HEK293 (cell line): ENCODE data around the gene PSD2.

ENCODE experiments used
- CTCF ChIA-PET: fragments of 350-600 bp; formaldehyde crosslinking; extraction: SDS; loops from one replicate; lab custom pipeline; 2021; ENCODE audit warnings: antibody characterized with exemption; lab: Yijun Ruan, JAX
- POLR2A ChIA-PET: fragments of 300-600 bp; formaldehyde crosslinking; extraction: SDS; loops from one replicate; lab custom pipeline; 2020; ENCODE audit warnings: antibody characterized with exemption, inconsistent platforms; lab: Yijun Ruan, JAX
- H3K27ac ChIP-seq: fragments of 200-500 bp; sonication (Bioruptor generic); 2 replicates; pipeline ENCODE4 v1.5.1; 2014; ENCODE audit warnings: low read depth, low read length, control low read depth, inconsistent platforms; ENCODE audit errors: extremely low read depth
- H3K36me3 ChIP-seq, 2 experiments: fragments of 200-500 bp in 1 of 2; sonication (Bioruptor generic) in 1 of 2; 1 replicate in 1 of 2; 2 replicates in 1 of 2; pipeline ENCODE4 v1.5.1; 2014 to 2017; ENCODE audit warnings: inconsistent platforms in 2 of 2, low read length in 2 of 2; ENCODE audit not compliant: control insufficient read depth in 2 of 2, insufficient read depth in 1 of 2
- H3K4me1 ChIP-seq: fragments of 200-500 bp; sonication (Bioruptor generic); 2 replicates; pipeline ENCODE4 v1.5.1; 2014; ENCODE audit warnings: mild to moderate bottlenecking, low read length, inconsistent platforms; ENCODE audit not compliant: control insufficient read depth, insufficient read depth
- H3K4me3 ChIP-seq: 2 replicates; pipeline ENCODE4 v1.5.1; 2011; ENCODE audit warnings: low read depth, mild to moderate bottlenecking, control low read depth, low read length, moderate library complexity
- H3K9me3 ChIP-seq: fragments of 200-500 bp; sonication (Bioruptor generic); 2 replicates; pipeline ENCODE4 v1.5.1; 2014; ENCODE audit warnings: low read depth, low read length, inconsistent platforms; ENCODE audit not compliant: control insufficient read depth, insufficient read depth
- GLIS2 ChIP-seq: fragments of 450-650 bp; formaldehyde crosslinking; IDR thresholded peaks from 2 replicates; pipeline ENCODE4 v1.5.1; 2016; ENCODE audit warnings: missing biosample characterization, missing genetic modification characterization
- HOXC10 ChIP-seq: sonication (generic); formaldehyde crosslinking; IDR thresholded peaks from 2 replicates; pipeline ENCODE4 v1.8.1; 2023; ENCODE audit warnings: mild to moderate bottlenecking, missing genetic modification reagents
- IKZF3 ChIP-seq: fragments of 450-650 bp; IDR thresholded peaks from 2 replicates; pipeline ENCODE4 v1.5.0; 2018; ENCODE audit warnings: missing biosample characterization, mild to moderate bottlenecking, missing genetic modification characterization, moderate library complexity
- KLF1 ChIP-seq: fragments of 450-650 bp; formaldehyde crosslinking; IDR thresholded peaks from 2 replicates; pipeline ENCODE4 v1.5.1; 2016; ENCODE audit warnings: missing biosample characterization, missing genetic modification characterization
- KLF16 ChIP-seq: fragments of 450-650 bp; formaldehyde crosslinking; IDR thresholded peaks from 2 replicates; pipeline ENCODE4 v1.5.1; 2017; ENCODE audit warnings: missing biosample characterization, missing genetic modification characterization
- KLF8 ChIP-seq: fragments of 450-650 bp; formaldehyde crosslinking; IDR thresholded peaks from 2 replicates; pipeline ENCODE4 v1.5.1; 2016; ENCODE audit warnings: missing biosample characterization, missing genetic modification characterization
- MEIS1 ChIP-seq: sonication (generic); formaldehyde crosslinking; IDR thresholded peaks from 2 replicates; pipeline ENCODE4 v1.8.1; 2022; ENCODE audit warnings: missing genetic modification reagents, mild to moderate bottlenecking, borderline replicate concordance
- PATZ1 ChIP-seq: fragments of 450-650 bp; formaldehyde crosslinking; IDR thresholded peaks from 2 replicates; pipeline ENCODE4 v1.5.1; 2016; ENCODE audit warnings: missing biosample characterization, missing genetic modification characterization
- PRDM1 ChIP-seq: fragments of 450-650 bp; formaldehyde crosslinking; IDR thresholded peaks from 2 replicates; pipeline ENCODE4; 2016; ENCODE audit warnings: missing biosample characterization, missing genetic modification characterization
- SP3 ChIP-seq: fragments of 450-650 bp; formaldehyde crosslinking; IDR thresholded peaks from 2 replicates; pipeline ENCODE4 v1.5.1; 2016; ENCODE audit warnings: missing biosample characterization, missing genetic modification characterization
- WT1 ChIP-seq: fragments of 450-650 bp; formaldehyde crosslinking; IDR thresholded peaks from 2 replicates; pipeline ENCODE4 v1.5.1; 2016; ENCODE audit warnings: missing biosample characterization, missing genetic modification characterization
- YY1 ChIP-seq: fragments of 450-650 bp; formaldehyde crosslinking; IDR thresholded peaks from 2 replicates; pipeline ENCODE4 v1.5.1; 2018; ENCODE audit warnings: missing biosample characterization, missing genetic modification characterization
- ZFHX2 ChIP-seq: fragments of 450-650 bp; formaldehyde crosslinking; conservative IDR thresholded peaks from 2 replicates; pipeline ENCODE4 v1.5.1; 2016; ENCODE audit warnings: missing biosample characterization, missing genetic modification characterization
- ZNF132 ChIP-seq: fragments of 450-650 bp; formaldehyde crosslinking; IDR thresholded peaks from 2 replicates; pipeline ENCODE4 v1.5.1; 2017; ENCODE audit warnings: missing biosample characterization, missing genetic modification characterization, borderline replicate concordance
- ZNF157 ChIP-seq: fragments of 450-650 bp; formaldehyde crosslinking; IDR thresholded peaks from 2 replicates; pipeline ENCODE4 v1.5.1; 2016; ENCODE audit warnings: missing biosample characterization, missing genetic modification characterization
- ZNF169 ChIP-seq: fragments of 450-650 bp; formaldehyde crosslinking; IDR thresholded peaks from 2 replicates; pipeline ENCODE4 v1.5.1; 2016; ENCODE audit warnings: missing biosample characterization, missing genetic modification characterization
- ZNF24 ChIP-seq: fragments of 450-650 bp; formaldehyde crosslinking; IDR thresholded peaks from 2 replicates; pipeline ENCODE4 v1.5.1; 2016; ENCODE audit warnings: missing biosample characterization, missing genetic modification characterization
- ZNF350 ChIP-seq: fragments of 450-650 bp; formaldehyde crosslinking; IDR thresholded peaks from 2 replicates; pipeline ENCODE4 v1.5.0; 2017; ENCODE audit warnings: missing biosample characterization, mild to moderate bottlenecking, missing genetic modification characterization
- ZNF514 ChIP-seq: fragments of 450-650 bp; formaldehyde crosslinking; IDR thresholded peaks from 2 replicates; pipeline ENCODE4 v1.5.1; 2016; ENCODE audit warnings: missing biosample characterization, missing genetic modification characterization
- ZNF549 ChIP-seq: fragments of 450-650 bp; IDR thresholded peaks from 2 replicates; pipeline ENCODE4 v1.5.1; 2018; ENCODE audit warnings: missing biosample characterization, missing genetic modification characterization, mild to moderate bottlenecking, inconsistent platforms, moderate library complexity
- ZNF623 ChIP-seq: fragments of 450-650 bp; formaldehyde crosslinking; IDR thresholded peaks from 2 replicates; pipeline ENCODE4 v1.5.1; 2016; ENCODE audit warnings: missing biosample characterization, missing genetic modification characterization
- ZNF629 ChIP-seq: fragments of 450-650 bp; formaldehyde crosslinking; IDR thresholded peaks from 2 replicates; pipeline ENCODE4 v1.5.1; 2017; ENCODE audit warnings: missing biosample characterization, missing genetic modification characterization
- ZNF768 ChIP-seq: fragments of 450-650 bp; formaldehyde crosslinking; IDR thresholded peaks from 2 replicates; pipeline ENCODE4 v1.5.1; 2018; ENCODE audit warnings: missing biosample characterization, mild to moderate bottlenecking, missing genetic modification characterization
- ZNF777 ChIP-seq: fragments of 450-650 bp; formaldehyde crosslinking; IDR thresholded peaks from 2 replicates; pipeline ENCODE4 v1.5.1; 2017; ENCODE audit warnings: missing biosample characterization, missing genetic modification characterization, borderline replicate concordance
- ZNF830 ChIP-seq: fragments of 450-650 bp; IDR thresholded peaks from 2 replicates; pipeline ENCODE4 v1.5.0; 2018; ENCODE audit warnings: missing biosample characterization, missing genetic modification characterization, low read depth, mild to moderate bottlenecking, moderate library complexity
- ZNF837 ChIP-seq: fragments of 450-650 bp; formaldehyde crosslinking; IDR thresholded peaks from 2 replicates; pipeline ENCODE4 v1.5.1; 2016; ENCODE audit warnings: missing biosample characterization, missing genetic modification characterization
- TF ChIP-seq, protein P1 (sequence below): fragments of 450-650 bp; formaldehyde crosslinking; IDR thresholded peaks from 2 replicates; pipeline ENCODE4 v1.5.1; 2016; ENCODE audit warnings: missing biosample characterization, missing genetic modification characterization
- TF ChIP-seq, protein P2 (sequence below): fragments of 450-650 bp; formaldehyde crosslinking; IDR thresholded peaks from 2 replicates; pipeline ENCODE4 v1.5.1; 2016; ENCODE audit warnings: missing biosample characterization, missing genetic modification characterization
- TF ChIP-seq, protein P3 (sequence below): fragments of 450-650 bp; formaldehyde crosslinking; optimal IDR thresholded peaks from 2 replicates; pipeline ENCODE3; 2016; ENCODE audit warnings: missing biosample characterization, mild to moderate bottlenecking, missing genetic modification characterization
- TF ChIP-seq, protein P4 (sequence below): fragments of 450-650 bp; IDR thresholded peaks from 2 replicates; pipeline ENCODE4 v1.5.1; 2018; ENCODE audit warnings: missing biosample characterization, missing genetic modification characterization

PSD2 gene

GRCh38 chr5:139795074-139796001, at the start of gene PSD2:
Gene PSD2, plus strand, starts transcription at chr5:139795808. Its CDS starts 13,633 bp downstream, at chr5:139809441.
- peak within 1 kb of the TSS; percentile 25 for H3K4me3 ChIP-seq
- no peak within 1 kb of the TSS for H3K27ac ChIP-seq
- no peaks in the 10 kb centered on the region for H3K4me1 ChIP-seq
- CTCF ChIA-PET: interaction anchor here (0.6 to 4.9 kb wide), 7 partner anchors 8 to 569 kb away, joined by 3 to 43 read pairs (median 4); no protein-coding TSS in a partner anchor
- no peaks in the 10 kb centered on the region for H3K9me3 ChIP-seq
- no peaks in the 10 kb centered on the region for H3K36me3 ChIP-seq
- POLR2A ChIA-PET: no interaction called here
- no peak for TF ChIP-seq ZNF350
- TF ChIP-seq ZNF623 (tag by site-specific recombination): no peak
- peak; percentile 38 for TF ChIP-seq SP3 (tag by site-specific recombination)
- TF ChIP-seq ZNF132: no peak
- TF ChIP-seq, protein P1, sequence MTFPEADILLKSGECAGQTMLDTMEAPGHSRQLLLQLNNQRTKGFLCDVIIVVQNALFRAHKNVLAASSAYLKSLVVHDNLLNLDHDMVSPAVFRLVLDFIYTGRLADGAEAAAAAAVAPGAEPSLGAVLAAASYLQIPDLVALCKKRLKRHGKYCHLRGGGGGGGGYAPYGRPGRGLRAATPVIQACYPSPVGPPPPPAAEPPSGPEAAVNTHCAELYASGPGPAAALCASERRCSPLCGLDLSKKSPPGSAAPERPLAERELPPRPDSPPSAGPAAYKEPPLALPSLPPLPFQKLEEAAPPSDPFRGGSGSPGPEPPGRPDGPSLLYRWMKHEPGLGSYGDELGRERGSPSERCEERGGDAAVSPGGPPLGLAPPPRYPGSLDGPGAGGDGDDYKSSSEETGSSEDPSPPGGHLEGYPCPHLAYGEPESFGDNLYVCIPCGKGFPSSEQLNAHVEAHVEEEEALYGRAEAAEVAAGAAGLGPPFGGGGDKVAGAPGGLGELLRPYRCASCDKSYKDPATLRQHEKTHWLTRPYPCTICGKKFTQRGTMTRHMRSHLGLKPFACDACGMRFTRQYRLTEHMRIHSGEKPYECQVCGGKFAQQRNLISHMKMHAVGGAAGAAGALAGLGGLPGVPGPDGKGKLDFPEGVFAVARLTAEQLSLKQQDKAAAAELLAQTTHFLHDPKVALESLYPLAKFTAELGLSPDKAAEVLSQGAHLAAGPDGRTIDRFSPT (tag by site-specific recombination): no peak
- no peak for TF ChIP-seq ZNF837 (tag by site-specific recombination)
- TF ChIP-seq KLF8 (tag by site-specific recombination): no peak
- no peak for TF ChIP-seq HOXC10 (CRISPR knock-in tag)
- no peak for TF ChIP-seq ZNF629 (tag by site-specific recombination)
- peak; percentile 36; the same call in 1 of the 2 replicates for TF ChIP-seq PATZ1 (tag by site-specific recombination)
- no peak for TF ChIP-seq PRDM1 (tag by site-specific recombination)
- TF ChIP-seq ZNF514 (tag by site-specific recombination): no peak
- TF ChIP-seq, protein P2, sequence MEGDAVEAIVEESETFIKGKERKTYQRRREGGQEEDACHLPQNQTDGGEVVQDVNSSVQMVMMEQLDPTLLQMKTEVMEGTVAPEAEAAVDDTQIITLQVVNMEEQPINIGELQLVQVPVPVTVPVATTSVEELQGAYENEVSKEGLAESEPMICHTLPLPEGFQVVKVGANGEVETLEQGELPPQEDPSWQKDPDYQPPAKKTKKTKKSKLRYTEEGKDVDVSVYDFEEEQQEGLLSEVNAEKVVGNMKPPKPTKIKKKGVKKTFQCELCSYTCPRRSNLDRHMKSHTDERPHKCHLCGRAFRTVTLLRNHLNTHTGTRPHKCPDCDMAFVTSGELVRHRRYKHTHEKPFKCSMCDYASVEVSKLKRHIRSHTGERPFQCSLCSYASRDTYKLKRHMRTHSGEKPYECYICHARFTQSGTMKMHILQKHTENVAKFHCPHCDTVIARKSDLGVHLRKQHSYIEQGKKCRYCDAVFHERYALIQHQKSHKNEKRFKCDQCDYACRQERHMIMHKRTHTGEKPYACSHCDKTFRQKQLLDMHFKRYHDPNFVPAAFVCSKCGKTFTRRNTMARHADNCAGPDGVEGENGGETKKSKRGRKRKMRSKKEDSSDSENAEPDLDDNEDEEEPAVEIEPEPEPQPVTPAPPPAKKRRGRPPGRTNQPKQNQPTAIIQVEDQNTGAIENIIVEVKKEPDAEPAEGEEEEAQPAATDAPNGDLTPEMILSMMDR (tag by site-specific recombination): no peak
- no peak for TF ChIP-seq ZNF157 (tag by site-specific recombination)
- no peak for TF ChIP-seq ZNF768 (tag by site-specific recombination)
- no peak for TF ChIP-seq WT1 (tag by site-specific recombination)
- TF ChIP-seq GLIS2 (tag by site-specific recombination): peak; percentile 63; the same call in 1 of the 2 replicates
- peak; percentile 66; the same call in 1 of the 2 replicates for TF ChIP-seq KLF1 (tag by site-specific recombination)
- no peak for TF ChIP-seq ZNF830 (tag by site-specific recombination)
- TF ChIP-seq ZNF777: 0 out of 2 replicates have a peak, but pooled peaks have one; percentile 20
- no peak for TF ChIP-seq YY1 (tag by site-specific recombination)
- TF ChIP-seq ZNF24: no peak
- peak; percentile 5 for TF ChIP-seq ZFHX2 (tag by site-specific recombination)
- TF ChIP-seq ZNF169 (tag by site-specific recombination): no peak
- TF ChIP-seq ZNF549 (tag by site-specific recombination): no peak
- 0 out of 2 replicates have a peak, but pooled peaks have one; percentile 12 for TF ChIP-seq IKZF3 (tag by site-specific recombination)
- TF ChIP-seq, protein P3, sequence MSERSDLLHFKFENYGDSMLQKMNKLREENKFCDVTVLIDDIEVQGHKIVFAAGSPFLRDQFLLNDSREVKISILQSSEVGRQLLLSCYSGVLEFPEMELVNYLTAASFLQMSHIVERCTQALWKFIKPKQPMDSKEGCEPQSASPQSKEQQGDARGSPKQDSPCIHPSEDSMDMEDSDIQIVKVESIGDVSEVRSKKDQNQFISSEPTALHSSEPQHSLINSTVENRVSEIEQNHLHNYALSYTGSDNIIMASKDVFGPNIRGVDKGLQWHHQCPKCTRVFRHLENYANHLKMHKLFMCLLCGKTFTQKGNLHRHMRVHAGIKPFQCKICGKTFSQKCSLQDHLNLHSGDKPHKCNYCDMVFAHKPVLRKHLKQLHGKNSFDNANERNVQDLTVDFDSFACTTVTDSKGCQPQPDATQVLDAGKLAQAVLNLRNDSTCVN (tag by site-specific recombination): peak; percentile 29
- TF ChIP-seq MEIS1 (CRISPR knock-in tag): no peak
- TF ChIP-seq, protein P4, sequence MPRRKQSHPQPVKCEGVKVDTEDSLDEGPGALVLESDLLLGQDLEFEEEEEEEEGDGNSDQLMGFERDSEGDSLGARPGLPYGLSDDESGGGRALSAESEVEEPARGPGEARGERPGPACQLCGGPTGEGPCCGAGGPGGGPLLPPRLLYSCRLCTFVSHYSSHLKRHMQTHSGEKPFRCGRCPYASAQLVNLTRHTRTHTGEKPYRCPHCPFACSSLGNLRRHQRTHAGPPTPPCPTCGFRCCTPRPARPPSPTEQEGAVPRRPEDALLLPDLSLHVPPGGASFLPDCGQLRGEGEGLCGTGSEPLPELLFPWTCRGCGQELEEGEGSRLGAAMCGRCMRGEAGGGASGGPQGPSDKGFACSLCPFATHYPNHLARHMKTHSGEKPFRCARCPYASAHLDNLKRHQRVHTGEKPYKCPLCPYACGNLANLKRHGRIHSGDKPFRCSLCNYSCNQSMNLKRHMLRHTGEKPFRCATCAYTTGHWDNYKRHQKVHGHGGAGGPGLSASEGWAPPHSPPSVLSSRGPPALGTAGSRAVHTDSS (tag by site-specific recombination): peak; percentile 66; the same call in 1 of the 2 replicates
- TF ChIP-seq KLF16: no peak
